ENCODE data around the gene CLDN24. TPM values are rescaled to one million over a fixed set of nuclear protein-coding genes. Genes with fewer than 3 reads are reported as not detected.

CLDN24 gene
- total and polyA plus RNA-seq, 2 donors (not counting 3 experiments of a cell fraction or from before 2014, with no cell fraction given) = not detected

- Histone ChIP-seq H4K20me1 (replicated peaks; ENCODE audit: control insufficient read depth, extremely low read depth, insufficient read depth, low read length) (no peaks in the 10 kb centered on the region), H3K4me2 (ENCODE audit: insufficient read depth, low read length) (no peak overlapping the region), H3K27ac (ENCODE audit: insufficient read depth, low read depth, low read length) (no peak overlapping the region), H3K9me3 (replicated peaks; ENCODE audit: control insufficient read depth, insufficient read depth, low read length) (no peaks in the 10 kb centered on the region), H2AFZ (ENCODE audit: low read depth, low read length) (no peak overlapping the region), H3K79me2 (ENCODE audit: control insufficient read depth, insufficient read depth, low read length) (no peaks in the 10 kb centered on the region), H3K4me1 (ENCODE audit: control insufficient read depth, extremely low read depth, insufficient read depth, low read length) (peaks cover 27% of the 10 kb centered on the region), H3K27me3 (ENCODE audit: control insufficient read depth in 2 of 2, insufficient read depth in 2 of 2, low read length in 2 of 2) (no peaks in the 10 kb centered on the region), H3K9me1 (replicated peaks; ENCODE audit: control insufficient read depth, extremely low read depth, insufficient read depth, low read length) (no peaks in the 10 kb centered on the region), H3K36me3 (ENCODE audit: control insufficient read depth in 2 of 2, extremely low read depth in 1 of 2, insufficient read depth in 2 of 2, low read length in 2 of 2) (no peaks in the 10 kb centered on the region), H3K4me3 (replicated peaks in 1 of 3; ENCODE audit: insufficient read depth in 1 of 3, low read depth in 1 of 3, low read length in 3 of 3) (no peak overlapping the region), H3K9ac (replicated peaks; ENCODE audit: extremely low read depth, insufficient read depth, low read length) (no peak overlapping the region)
- CTCF ChIA-PET = interaction anchor here (1.4 kb wide), 1 partner anchor 18 kb away, joined by 3 read pairs; no protein-coding TSS in a partner anchor
- no peak for DNase-seq (ENCODE audit: low read depth, low spot score)
- dilution Hi-C loops (cut with MboI; ENCODE audit: extremely low pct_ligation_motif_present, low sequenced_read_pairs) (no loop called here), intact Hi-C loops (cut with micrococcal nuclease) (loop anchor here (5.0 kb wide), 1 partner anchor 60 kb away; no protein-coding TSS in a partner anchor)
- no peak for TF ChIP-seq JUN (IDR thresholded peaks at IDR 0.05; ENCODE audit: borderline replicate concordance, insufficient read depth, insufficient read length, low read depth)
- TF ChIP-seq, protein P1, sequence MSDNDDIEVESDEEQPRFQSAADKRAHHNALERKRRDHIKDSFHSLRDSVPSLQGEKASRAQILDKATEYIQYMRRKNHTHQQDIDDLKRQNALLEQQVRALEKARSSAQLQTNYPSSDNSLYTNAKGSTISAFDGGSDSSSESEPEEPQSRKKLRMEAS (IDR thresholded peaks at IDR 0.05; ENCODE audit: insufficient read depth, insufficient read length) = no peak
- TF ChIP-seq, protein P2, sequence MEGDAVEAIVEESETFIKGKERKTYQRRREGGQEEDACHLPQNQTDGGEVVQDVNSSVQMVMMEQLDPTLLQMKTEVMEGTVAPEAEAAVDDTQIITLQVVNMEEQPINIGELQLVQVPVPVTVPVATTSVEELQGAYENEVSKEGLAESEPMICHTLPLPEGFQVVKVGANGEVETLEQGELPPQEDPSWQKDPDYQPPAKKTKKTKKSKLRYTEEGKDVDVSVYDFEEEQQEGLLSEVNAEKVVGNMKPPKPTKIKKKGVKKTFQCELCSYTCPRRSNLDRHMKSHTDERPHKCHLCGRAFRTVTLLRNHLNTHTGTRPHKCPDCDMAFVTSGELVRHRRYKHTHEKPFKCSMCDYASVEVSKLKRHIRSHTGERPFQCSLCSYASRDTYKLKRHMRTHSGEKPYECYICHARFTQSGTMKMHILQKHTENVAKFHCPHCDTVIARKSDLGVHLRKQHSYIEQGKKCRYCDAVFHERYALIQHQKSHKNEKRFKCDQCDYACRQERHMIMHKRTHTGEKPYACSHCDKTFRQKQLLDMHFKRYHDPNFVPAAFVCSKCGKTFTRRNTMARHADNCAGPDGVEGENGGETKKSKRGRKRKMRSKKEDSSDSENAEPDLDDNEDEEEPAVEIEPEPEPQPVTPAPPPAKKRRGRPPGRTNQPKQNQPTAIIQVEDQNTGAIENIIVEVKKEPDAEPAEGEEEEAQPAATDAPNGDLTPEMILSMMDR (IDR thresholded peaks at IDR 0.05; ENCODE audit: extremely low read depth in 1 of 2, insufficient read depth in 1 of 2, low read depth in 1 of 2, low read length in 2 of 2) = no peak
- TF ChIP-seq GATA2 (IDR thresholded peaks at IDR 0.05; ENCODE audit: insufficient read depth, insufficient read length, low read depth, low read length) = no peak
- no peak for TF ChIP-seq POLR2A (IDR thresholded peaks at IDR 0.05; ENCODE audit: low read depth, low read length)
- no peak for TF ChIP-seq EZH2 (IDR thresholded peaks at IDR 0.05; ENCODE audit: borderline replicate concordance, low read depth, low read length, severe bottlenecking)
- no peak for TF ChIP-seq FOS (IDR thresholded peaks at IDR 0.05; ENCODE audit: borderline replicate concordance, insufficient read depth, low read length)
- no peak for TF ChIP-seq MYC (IDR thresholded peaks at IDR 0.05; ENCODE audit: low read depth, low read length)
- no peak for TF ChIP-seq POLR2AphosphoS5 (IDR thresholded peaks at IDR 0.05; ENCODE audit: insufficient read depth, low read depth, low read length)
- BruUV-seq (replicated peaks) = no TSS peak
- FAIRE-seq = no peak
- POLR2A ChIA-PET = no interaction called here
These were observed 15.1 kb upstream of the CLDN24 start for GRCh38 chr4:183337349-183337748.
